ENCODE measurements around the gene PIM3.

- TF ChIP-seq CTCF (IDR thresholded peaks at IDR 0.05; ENCODE audit: low read length) (no peak), EZH2phosphoT487 (IDR thresholded peaks at IDR 0.05; ENCODE audit: low read length) (no peak), EZH2 (optimal IDR thresholded peaks at IDR 0.05; ENCODE audit: low read depth, low read length) (no peak)
Measured at GRCh38 chr22:49954991-49955580, 5.5 kb upstream of the PIM3 start.

Measured in MM.1S (cell line).